GM12878 (cell line): Measurements from ENCODE around the gene FLT1. TPM values are rescaled to one million over a fixed set of nuclear protein-coding genes. Genes with fewer than 3 reads are reported as not detected.

Experiments
- MTA3 ChIP-seq: IDR thresholded peaks from 2 replicates; pipeline ENCODE4 v1.6.1; 2012; ENCODE audit warnings: low read length, inconsistent platforms, borderline replicate concordance
- ZNF622 ChIP-seq: fragments of 450-650 bp; IDR thresholded peaks from 2 replicates; pipeline ENCODE4 v1.6.1; 2017; ENCODE audit warnings: mild to moderate bottlenecking, inconsistent platforms
- polyA plus RNA-seq, 11 experiments: library from polyadenylated mRNA; depleted of rRNA in 4 of 11; unstranded in 6 of 11; stranded (reverse) in 5 of 11; fragments of >200 nt; fragmentation: Nextera tagmentation in 4 of 11; fragmentation: Illumina TruSeq in 1 of 11; extraction: Ambion mirVana in 4 of 11; extraction: Trizol in 1 of 11; gene quantifications; 1 replicate in 1 of 11; 2 replicates in 10 of 11; pipeline versions ENCODE4 v1.2.1 to v1.2.3, GENCODE V29; 2011 to 2016; ENCODE audit warnings: inconsistent platforms in 2 of 11, missing spikeins in 2 of 11, low read depth in 1 of 11
- total RNA-seq, 4 experiments: library from RNA; depleted of rRNA in 3 of 4; stranded (reverse); fragments of >200 nt in 3 of 4; fragmentation: Illumina TruSeq in 1 of 4; extraction: Trizol in 1 of 4; gene quantifications; 2 replicates each; pipeline versions ENCODE4 v1.2.1 to v1.2.3, GENCODE V29; 2013 to 2021
- TF ChIP-seq, protein P1 (sequence below): IDR thresholded peaks from 2 replicates; pipeline ENCODE4 v1.6.1; 2012; ENCODE audit warnings: improper control_type of control experiment, low read depth, low read length; ENCODE audit not compliant: insufficient replicate concordance
- TF ChIP-seq, protein P2 (sequence below): fragments of 450-650 bp; IDR thresholded peaks from 2 replicates; pipeline ENCODE4 v1.6.1; 2017; ENCODE audit warnings: antibody characterized with exemption, mild to moderate bottlenecking, moderate library complexity

The FLT1 gene
- total and polyA plus RNA-seq, 10 of the 15 experiments (the other 5 are each of a cell fraction or from before 2014, with no cell fraction given), result 0.55 to 5.6 (median 0.84) TPM

DNA sequence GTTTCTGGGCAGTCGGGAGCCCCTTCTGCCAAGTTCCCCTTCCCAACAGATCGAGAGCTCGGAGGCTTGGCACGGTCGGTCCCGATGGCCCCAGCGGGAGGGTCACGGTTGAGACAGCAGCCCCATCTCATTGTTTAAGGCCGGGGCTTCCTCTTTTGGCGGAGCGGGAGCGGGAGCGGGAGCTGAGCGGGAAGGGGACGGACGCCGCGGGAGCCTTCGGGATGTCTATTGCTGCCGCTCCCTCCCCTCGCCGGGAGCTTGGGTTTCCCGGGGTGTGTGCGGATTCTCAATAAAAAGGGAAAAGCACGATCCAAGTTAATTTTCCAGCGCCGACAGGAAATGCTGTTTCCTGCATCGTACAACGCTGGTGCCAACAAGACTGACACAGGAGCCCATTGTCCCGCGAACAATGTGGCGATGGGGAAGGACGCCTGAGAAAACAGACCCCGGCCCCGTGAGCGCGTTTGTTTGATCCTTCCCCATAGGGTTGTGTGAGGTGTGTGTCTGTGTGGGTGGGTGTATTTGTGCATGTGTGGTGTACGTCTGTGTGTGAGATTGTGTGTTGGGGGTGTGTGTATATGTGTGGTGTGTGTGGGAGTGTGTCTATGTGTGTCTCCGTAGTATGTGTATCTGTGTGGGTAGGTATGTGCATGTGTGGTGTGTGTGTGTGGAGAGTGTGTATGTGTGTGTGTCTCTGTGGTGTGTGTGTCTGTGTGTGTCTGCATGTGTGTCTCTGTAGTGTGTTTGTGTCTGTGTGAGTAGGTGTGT, 36.3 kb upstream of the FLT1 start (continued):
- TF ChIP-seq, protein P1, sequence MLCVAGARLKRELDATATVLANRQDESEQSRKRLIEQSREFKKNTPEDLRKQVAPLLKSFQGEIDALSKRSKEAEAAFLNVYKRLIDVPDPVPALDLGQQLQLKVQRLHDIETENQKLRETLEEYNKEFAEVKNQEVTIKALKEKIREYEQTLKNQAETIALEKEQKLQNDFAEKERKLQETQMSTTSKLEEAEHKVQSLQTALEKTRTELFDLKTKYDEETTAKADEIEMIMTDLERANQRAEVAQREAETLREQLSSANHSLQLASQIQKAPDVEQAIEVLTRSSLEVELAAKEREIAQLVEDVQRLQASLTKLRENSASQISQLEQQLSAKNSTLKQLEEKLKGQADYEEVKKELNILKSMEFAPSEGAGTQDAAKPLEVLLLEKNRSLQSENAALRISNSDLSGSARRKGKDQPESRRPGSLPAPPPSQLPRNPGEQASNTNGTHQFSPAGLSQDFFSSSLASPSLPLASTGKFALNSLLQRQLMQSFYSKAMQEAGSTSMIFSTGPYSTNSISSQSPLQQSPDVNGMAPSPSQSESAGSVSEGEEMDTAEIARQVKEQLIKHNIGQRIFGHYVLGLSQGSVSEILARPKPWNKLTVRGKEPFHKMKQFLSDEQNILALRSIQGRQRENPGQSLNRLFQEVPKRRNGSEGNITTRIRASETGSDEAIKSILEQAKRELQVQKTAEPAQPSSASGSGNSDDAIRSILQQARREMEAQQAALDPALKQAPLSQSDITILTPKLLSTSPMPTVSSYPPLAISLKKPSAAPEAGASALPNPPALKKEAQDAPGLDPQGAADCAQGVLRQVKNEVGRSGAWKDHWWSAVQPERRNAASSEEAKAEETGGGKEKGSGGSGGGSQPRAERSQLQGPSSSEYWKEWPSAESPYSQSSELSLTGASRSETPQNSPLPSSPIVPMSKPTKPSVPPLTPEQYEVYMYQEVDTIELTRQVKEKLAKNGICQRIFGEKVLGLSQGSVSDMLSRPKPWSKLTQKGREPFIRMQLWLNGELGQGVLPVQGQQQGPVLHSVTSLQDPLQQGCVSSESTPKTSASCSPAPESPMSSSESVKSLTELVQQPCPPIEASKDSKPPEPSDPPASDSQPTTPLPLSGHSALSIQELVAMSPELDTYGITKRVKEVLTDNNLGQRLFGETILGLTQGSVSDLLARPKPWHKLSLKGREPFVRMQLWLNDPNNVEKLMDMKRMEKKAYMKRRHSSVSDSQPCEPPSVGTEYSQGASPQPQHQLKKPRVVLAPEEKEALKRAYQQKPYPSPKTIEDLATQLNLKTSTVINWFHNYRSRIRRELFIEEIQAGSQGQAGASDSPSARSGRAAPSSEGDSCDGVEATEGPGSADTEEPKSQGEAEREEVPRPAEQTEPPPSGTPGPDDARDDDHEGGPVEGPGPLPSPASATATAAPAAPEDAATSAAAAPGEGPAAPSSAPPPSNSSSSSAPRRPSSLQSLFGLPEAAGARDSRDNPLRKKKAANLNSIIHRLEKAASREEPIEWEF, result no peak
- TF ChIP-seq, protein P2, sequence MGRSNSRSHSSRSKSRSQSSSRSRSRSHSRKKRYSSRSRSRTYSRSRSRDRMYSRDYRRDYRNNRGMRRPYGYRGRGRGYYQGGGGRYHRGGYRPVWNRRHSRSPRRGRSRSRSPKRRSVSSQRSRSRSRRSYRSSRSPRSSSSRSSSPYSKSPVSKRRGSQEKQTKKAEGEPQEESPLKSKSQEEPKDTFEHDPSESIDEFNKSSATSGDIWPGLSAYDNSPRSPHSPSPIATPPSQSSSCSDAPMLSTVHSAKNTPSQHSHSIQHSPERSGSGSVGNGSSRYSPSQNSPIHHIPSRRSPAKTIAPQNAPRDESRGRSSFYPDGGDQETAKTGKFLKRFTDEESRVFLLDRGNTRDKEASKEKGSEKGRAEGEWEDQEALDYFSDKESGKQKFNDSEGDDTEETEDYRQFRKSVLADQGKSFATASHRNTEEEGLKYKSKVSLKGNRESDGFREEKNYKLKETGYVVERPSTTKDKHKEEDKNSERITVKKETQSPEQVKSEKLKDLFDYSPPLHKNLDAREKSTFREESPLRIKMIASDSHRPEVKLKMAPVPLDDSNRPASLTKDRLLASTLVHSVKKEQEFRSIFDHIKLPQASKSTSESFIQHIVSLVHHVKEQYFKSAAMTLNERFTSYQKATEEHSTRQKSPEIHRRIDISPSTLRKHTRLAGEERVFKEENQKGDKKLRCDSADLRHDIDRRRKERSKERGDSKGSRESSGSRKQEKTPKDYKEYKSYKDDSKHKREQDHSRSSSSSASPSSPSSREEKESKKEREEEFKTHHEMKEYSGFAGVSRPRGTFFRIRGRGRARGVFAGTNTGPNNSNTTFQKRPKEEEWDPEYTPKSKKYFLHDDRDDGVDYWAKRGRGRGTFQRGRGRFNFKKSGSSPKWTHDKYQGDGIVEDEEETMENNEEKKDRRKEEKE, result no peak
- TF ChIP-seq MTA3 (no peak), ZNF622 (no peak)
- TF ChIP-seq, all 136 proteins: peak for 11
